ENCODE measurements around the gene POLE4.

Gene POLE4, protein sequence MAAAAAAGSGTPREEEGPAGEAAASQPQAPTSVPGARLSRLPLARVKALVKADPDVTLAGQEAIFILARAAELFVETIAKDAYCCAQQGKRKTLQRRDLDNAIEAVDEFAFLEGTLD

DNA sequence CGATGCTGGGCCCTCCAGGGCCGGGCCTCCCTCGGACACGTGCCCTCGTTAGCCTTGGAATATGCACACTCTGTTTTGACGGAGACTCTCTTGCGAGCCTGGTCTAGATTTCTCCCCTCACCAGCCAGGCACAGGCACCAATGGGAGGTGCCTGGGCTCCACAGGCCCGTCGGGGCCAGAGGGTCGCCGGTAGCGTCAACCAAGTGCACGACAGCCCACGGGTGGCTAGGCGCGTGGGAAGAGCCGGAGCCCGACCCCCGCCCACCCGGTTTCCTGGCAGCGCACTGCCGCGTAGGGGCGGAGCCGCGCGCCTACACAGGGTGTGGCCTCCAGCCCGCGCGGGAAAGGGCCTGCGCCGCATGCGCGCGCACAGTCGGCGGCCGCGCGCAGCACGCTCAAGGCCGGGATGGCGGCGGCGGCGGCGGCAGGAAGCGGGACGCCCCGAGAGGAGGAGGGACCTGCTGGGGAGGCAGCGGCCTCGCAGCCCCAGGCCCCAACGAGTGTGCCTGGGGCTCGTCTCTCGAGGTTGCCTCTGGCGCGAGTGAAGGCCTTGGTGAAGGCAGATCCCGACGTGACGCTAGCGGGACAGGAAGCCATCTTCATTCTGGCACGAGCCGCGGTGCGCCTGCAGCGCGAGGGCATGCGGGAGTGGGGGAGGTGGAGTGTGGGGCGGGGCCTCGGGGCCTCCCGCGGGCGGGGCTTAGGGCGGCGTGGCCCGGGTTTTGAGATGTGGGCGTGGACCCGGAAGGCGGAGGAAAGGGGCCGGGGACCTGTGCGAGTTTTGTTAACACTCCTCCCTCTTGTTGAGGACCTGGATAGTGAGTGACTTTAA is at the start of gene POLE4:
Gene POLE4, plus strand, starts transcription at position 370 of the 832 bp plus-strand sequence. Its CDS starts 37 bp downstream, at position 407.
- peak; percentile 88 for DNase-seq (ENCODE audit: low read depth)

DNA sequence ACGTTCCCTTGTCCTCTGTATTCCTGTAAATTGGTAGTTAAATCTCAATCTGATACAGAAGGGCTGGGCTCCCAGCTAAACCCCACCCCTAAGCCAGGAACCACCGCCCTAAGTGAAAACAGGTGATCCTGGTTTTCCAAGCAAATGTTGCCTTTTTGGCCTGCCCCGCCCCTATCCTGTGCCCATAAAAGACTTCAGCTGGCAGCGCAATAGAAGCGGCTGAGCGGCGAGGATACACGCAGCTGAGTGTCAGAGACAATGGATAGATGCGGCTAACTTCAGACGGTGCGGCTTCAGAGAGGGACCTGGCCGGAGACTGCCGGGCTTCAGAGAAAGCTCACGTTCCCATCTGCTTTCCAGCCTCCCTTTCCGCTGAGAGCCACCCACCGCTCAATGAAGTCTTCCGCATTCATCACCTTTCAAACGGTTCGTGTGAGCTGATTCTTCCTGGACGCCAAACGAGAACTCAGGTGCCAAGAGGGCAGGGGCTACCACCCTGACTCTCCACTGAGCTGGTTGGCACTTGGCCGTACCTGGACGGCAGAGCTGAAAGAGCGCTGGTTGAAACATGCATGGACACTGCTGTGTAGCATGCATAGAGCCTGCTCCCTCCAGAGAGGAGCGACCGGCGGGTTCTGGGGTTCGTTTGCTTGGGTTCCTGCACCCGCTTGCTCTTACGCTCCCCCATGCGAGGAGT is 49.5 kb upstream of the POLE4 start:
- no peak for DNase-seq (ENCODE audit: low read depth)

DNA sequence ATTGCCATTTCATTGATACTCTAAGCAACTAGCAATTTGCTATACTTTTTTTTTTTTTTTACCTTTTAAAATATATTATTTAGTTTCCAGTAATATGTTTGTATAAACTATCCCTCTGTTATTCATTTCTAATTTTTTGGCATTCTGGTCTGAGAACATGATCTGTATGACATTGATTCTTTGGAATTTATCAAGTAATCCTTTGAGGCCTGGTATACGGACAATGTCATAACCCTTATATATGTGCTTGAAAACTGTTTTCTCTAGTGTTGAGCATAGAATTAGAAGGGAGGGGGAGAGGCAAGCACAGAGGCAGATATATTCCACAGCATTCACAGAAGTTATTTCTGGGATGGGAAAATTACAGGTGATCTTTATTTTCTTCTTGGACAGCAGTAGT is 48.2 kb upstream of the POLE4 start:
- peak; percentile 53 for DNase-seq (ENCODE audit: low read depth)

DNA sequence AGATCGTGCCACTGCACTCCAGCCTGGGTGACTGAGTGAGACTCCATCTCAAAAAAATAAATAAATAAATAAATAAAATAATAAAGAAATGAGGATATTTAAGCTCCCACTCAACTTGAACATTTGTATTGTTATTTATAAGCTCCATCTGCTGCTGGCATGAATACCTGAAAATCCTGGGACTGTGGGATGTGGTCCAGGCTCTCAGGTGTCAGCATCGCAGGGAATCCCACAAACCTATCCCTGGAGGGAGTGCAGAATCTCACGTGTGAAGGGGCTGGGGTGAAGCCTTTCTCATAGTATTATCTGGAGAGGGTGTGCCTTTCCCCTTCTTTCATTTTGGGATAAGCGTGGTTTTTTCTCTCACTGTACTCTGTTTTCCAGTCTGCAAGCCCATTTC is 47.4 kb upstream of the POLE4 start:
- DNase-seq (ENCODE audit: low read depth): no peak

DNA sequence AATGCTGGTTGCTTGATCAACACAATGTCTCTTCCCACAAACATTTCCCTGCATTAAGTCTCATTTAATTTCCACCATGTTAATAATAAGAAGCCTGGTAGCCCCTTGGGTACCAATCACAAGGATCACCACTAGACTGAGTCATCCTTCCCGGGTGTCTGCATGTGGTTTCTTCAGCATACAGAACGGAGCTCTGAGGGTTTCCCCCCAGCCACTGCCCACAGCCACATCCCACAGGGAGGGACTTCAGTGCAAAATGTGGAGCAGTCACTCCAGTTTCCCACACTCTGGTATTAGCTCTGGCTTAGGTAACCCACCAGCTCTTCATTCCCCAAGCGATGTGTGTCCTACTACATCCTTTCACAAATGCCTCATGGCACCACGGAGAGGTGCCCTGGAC is 42.7 kb upstream of the POLE4 start:
- DNase-seq (ENCODE audit: low read depth): peak; percentile 66

DNA sequence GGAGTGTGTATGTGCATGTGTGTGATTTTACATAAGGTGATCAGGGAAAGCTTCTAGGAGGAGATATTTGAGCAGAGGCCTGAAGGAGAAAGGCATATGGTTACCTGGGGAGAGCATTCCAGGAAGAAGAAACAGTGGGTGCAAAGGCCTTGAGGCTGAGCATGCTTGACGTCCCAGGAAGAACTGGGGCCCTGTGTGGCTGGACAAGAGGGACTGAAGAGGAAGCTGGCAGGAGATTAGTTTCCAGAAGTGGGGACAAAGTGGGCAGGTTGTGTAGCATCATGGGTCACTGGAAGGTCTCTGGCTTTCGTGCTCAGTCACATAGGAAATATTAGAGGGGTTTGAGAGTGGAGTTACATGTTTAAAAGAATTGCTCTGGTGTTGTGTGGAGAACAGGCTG is 42.0 kb upstream of the POLE4 start:
- DNase-seq (ENCODE audit: low read depth): no peak

DNA sequence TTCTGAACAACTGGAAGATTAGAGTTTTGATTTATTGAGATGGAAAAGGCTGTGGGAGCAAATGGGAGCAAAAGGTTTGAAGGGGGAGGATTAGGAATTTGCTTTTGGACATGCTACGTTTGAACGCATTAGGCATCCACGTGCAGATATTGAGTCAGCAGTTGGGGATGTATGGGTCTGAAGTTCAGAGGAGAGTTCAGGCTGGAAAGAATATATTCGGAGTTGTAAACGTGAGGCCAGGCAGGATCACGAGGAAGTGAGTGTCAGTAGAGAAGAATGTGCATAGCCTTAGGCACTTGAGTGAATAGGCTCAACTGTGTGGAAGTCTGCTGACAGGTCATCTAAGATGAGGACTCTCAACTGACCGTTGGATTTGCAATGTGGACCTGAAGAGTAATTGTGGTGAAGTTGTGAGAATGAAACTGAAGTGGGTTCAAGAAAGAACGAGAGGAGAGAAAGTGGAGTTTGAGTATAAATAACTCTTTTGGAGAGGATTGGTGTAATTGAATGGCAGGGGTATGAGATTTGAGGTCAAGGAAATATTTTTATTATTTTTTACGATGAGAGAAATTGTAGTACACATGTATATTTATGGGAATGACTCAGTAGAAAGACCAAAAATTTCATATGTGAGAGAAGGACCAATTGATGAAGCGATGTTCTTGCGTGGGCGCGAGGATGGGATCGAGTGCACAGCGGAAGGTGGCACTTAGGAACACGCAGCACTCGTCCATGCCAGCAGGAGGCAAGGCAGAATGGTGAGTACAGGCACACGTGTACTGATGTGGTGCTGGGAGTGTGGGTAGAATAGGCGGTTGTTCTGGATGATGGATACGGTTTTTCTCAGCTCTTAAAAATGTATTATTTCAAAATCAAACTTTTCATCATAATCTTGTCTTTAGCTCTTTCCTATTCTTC is 40.5 kb upstream of the POLE4 start:
- DNase-seq (ENCODE audit: low read depth): peak; percentile 87

DNA sequence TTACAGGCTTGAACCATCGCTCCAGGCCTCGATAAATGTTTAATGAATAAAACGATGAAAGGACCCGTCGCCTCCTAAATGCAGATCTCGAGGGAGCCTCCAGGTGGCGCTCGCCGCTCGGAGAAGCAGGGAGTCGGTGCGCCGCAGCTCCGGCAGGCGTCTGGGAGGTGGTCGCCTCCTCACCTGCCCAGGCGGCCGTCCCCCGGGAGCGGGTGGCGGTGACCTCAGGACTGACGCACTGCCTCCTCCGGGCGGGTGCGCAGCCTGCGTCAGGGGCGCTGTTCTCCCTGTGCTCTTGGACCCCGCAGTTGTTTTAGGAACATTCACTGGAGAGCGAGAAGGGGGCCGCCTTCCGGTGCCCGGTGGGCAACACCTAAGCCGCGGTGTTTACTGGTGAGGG is 38.6 kb upstream of the POLE4 start:
- DNase-seq (ENCODE audit: low read depth): peak; percentile 36

DNA sequence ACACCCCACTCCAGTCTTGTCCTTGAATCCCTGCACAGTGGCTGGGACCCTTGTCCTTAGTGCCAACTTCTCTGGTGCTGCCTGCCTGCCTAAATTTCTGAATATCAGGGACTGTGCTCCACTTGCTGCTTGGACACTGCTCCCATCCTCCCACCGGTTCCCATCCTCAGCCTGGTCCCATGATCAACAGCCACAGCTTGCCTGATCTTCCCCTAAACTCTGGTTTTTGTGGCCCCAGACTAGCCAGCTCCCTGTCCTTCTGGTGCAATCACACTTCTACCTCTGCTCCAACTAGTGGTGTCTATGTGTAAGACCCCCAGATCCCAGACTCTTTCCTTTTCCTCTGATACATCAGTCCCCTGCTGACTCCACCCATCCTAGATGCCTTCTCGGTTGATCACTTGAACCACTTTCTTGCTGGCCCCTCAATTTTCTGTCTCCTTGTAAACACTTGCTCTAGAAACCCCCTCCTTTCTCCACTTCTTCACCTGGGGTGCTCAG is 37.2 kb upstream of the POLE4 start:
- DNase-seq (ENCODE audit: low read depth): no peak

DNA sequence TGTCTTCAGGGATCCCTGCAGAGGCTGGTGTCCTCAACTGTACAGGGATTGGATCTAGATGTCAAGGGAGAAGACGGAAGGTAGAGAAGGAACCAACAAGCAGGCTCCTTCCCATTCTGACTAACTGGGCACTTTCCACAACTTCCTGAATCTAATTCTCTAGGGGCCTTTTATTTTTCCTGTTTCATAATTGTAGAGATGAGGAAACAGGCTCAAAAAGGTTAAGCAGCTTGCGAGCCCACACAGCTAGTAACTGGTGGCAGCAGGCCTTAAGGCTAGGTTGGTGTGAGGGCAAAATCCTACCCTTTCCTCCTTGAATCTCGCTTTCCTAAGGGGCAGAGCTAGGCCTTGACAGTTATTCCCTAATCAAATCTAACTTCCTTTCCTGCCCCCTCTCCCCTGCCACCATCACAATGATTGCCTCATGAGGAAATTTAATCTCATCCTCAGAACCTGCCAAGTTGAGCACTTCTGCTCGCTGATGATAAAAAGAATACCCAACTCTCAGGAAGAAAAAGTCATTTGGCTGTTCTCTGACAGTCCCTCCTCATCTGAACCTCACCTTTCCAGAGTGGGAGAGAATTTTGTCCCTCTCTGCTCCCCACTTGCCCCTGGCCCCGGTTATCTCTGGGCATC is 35.7 kb upstream of the POLE4 start:
- DNase-seq (ENCODE audit: low read depth): no peak

DNA sequence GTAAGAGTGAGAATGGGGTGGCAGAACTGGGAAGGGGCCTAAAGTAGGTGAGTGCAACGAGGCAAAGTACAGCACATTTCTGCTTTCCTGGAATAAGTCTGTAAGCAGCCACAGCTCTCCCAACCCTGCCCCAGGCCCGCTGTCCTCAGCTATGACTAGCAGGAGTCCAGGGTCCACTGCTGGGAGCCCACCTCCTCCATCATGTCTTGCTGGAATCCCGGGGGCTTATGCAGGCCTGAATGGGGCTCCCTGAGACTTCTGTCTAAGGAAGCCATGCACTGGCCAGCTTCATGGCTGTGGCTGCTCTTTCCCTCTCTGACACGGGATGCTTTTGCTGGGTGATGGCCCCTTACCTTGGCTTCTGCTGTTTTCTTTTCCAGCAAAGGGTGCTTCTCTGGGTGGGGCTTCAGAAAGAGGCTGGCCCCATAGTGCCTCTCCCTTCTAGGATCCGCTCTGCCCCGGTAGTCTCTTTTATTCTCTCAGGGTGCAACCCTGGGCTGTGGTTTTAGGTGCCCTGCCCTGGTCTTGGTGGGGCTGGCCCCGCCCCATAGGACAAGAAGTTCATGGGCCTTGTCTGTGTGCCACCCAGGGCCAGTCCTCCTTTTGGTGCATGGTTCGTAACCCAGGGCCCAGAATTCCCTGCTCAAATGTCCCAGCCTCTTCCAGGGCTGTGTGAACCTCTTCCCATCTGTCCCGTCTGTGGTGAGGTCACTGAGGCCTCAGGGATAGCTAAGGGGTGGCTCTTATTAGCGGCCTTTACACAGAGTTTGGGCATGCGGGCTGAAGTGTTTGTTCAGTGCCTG is 33.8 kb upstream of the POLE4 start:
- DNase-seq (ENCODE audit: low read depth): no peak

DNA sequence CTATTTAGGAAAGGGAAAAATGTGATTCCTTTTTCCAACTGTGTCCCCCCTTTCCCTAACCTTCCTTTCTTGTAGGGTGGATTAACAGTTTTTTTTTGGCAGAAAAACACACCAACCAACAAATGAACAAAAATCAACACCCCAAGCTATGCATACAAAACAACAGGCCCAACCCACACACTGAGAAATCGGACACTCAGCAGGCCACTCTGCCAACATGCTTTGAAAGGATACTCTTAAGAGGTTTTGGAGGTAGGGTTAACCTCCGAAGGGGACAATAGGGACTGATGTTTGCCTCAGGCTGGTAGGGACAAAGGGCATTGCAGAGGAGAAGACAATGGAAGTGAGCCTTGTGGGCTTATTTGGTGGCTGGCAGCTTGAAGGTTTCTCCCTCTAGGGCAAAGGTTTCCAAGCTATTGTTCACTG is 33.1 kb upstream of the POLE4 start:
- DNase-seq (ENCODE audit: low read depth): no peak

DNA sequence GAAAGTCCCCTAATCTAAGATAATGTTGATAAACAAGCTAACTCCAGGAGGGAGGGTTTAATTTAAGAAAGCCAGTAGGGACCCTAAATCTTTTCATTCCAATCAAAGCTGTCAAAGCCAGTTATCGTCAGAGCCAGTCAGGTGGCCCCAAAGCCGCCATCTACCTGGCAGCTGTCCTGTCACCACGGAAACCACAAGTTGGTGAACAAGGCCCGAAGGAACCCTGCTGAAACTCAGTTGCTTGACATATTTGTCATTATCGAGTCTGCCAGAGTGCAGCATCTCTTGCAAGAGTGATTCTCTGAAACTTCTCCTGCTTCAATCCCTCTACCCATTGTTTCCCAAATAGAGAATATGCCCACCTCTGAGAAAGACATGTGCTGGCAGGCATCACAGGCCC is 30.8 kb upstream of the POLE4 start:
- DNase-seq (ENCODE audit: low read depth): no peak

DNA sequence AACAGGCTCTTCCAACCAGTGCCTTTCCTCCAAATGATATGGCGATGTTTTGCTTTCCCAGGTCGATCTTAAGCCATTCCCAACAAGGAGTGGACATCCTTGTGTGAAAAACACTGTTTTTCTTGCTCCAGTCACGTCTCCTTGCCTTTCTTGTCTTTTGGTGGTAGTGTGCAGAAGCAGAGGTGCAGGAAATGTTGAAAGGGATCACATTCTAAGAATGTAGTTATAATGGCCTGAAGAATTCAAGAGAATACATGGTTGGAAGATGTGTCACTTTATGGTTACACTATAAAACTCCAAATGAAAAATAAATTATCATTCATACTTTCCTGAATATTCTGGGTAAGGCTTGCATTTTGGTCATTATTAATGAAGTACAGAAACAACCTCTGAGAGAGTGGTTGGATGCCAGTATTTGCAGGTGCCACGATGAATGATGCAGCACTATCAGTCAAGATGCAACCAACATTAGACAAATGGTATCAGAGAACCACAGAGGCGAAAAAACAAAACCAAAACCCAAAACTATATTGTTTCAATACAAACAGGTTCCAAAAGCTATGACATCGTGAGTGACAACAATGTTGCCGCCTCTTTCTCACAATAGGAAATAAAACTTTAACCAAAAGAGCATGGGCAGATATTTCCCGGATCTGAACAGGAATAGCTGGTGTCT is 27.5 kb upstream of the POLE4 start:
- DNase-seq (ENCODE audit: low read depth): no peak

DNA sequence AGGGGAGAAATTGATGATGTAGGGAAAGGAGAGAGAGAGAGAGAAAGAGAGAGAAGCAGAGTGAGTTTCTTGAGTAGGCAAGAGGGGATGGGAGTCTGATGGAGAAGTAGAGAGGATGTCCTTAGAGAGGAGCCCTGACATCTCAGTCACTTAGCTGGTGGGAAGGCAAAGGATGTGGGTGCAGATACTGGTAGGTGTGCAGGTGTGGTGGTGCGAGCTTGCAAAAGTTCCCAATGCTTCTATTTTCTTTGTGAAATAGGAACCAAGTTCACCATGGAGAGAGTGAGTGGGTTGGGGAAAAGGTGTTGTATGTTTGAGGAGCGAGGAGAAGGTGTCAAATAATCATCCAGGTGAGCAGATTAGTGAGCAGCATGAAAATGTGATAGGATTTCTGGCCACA is 26.5 kb upstream of the POLE4 start:
- DNase-seq (ENCODE audit: low read depth): no peak

DNA sequence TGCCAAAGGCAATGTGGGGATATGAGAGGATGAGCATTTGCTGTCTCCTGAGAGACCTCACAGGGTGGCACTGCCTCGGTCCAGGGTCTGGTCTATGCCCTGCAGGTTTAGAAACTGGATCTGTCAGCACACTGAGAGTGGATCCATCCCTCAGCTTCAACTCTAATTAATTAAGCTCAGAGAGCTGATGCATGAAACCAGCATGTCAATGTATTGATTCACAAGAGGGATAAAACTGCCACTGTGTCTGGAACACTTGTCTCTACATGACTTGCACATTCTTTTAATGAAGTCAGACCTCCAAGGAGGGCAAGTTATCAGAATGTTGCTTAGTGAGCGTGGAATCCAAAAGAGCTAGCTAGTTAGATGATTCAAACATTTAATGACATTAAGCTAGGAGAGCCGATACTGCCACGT is 22.5 kb upstream of the POLE4 start:
- no peak for DNase-seq (ENCODE audit: low read depth)

DNA sequence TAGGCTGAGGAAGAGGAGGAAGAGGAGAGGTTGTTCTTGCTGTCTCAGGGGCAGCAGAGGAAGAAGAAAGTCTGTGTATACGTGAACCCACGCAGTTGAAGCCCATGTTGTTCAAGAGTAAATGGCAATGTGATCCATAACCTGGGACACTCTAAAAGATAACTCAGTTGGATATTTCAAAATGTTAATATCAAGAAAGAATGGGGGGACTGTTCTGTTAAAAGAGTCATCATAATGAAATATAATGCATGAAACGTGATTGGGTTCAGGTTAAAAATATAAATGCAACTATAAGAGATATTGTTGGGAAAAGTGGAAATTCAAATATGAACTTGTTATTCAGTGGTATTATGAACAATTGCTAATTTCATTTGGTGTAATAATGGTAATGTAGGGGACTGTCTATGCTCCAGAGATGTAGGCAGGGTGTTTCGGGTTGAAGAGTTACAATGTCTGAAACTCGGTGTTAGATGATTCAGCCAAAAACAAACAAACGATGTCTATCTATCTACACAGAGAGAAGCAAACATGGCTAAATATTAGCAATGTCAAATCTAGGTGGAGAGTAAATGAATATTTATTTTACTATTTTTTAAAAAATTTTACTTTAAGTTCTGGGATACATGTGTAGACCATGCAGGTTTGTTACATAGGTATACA is 21.1 kb upstream of the POLE4 start:
- DNase-seq (ENCODE audit: low read depth): no peak

DNA sequence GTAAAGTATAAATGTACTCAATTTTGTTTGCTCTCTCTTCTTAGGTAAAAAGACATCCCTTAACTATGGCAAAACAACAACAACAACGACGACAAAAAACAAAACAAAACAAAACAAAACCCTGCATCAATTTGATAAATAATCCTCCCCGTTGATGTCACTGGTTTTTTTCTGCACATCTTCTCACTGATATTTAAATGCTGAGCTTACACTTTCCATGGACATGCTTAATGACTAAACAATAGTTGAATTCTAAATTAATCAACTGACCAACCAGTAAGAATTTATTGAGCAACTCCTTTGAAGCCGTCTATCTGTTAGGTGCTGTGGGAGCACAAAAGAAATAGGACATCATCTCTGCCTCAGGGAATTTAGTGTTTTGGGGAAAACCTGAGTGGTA is 20.2 kb upstream of the POLE4 start:
- no peak for DNase-seq (ENCODE audit: low read depth)

All from iris pigment epithelial cell (primary cell).